Stimulated activated naive CD4-positive, alpha-beta T cell (primary cell): ENCODE data around the gene GHR.

Experiments
- DNase-seq, 6 experiments: peaks; one replicate each; lab custom pipeline; 2025; lab: John Stamatoyannopoulos, UW

The GHR gene

DNA sequence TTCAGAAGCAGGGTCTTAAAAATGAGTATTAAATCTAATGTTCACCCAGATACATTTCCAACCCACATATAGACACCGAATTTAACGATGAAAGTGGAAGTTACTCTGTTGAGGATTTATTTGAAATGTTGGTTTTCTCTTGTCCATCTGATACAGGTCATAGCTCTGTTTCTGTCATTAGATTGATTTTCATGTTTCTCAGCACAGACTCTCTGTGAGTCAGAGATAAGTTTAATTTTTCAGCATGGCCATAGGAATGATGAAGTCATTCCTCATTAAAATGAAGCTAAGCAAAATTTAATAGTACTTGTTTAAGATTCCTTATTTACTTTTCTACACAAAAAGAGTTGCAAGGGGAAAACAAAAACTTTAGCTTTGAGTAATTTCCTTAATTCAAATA is 38.8 kb downstream of the GHR start:
- no peak for DNase-seq

DNA sequence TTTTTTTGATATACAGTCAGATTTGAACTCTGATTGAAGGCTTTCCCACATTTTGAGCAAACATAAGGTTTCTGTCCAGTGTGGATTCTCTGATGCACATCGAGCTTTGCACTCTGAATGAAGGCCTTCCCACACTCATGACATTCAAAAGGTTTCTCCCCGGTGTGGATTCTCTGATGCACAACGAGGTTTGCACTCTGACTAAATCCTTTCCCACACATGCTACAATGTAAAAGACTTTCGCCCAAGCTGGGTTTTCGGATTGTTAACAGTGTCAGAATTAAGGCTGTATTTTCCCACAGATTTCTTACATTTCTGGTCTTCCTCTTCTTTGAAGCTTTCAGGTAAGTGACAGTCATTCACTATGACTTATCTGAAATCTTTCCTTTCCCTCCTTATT is 44.3 kb downstream of the GHR start:
- no peak for DNase-seq

DNA sequence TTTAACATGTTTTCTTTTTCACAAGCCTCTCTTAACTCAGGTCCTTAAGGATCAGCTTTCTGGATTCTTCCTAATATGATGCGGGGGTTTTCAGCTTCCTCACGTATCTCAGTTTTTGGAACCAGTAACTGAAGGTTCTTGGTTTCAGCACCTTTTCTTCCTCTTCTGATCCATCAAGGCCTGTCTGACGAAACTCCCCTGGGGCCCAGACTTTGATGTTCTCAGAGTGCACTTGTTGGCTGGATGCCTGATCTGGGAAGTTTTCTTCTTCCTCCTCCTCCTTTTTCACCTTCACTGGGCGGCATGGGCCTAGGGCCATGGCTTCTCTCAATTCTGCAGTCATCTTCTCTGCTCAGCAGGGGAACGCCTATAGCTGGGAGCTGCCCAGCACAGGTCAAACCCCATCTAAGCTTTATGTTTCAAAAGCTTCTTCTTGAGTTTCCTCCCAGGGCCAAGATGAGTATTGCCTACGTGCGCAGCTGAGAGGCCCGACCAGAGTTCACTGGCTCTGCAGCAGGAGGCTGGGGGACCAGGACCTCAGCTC is 44.8 kb downstream of the GHR start:
- no peak for DNase-seq

DNA sequence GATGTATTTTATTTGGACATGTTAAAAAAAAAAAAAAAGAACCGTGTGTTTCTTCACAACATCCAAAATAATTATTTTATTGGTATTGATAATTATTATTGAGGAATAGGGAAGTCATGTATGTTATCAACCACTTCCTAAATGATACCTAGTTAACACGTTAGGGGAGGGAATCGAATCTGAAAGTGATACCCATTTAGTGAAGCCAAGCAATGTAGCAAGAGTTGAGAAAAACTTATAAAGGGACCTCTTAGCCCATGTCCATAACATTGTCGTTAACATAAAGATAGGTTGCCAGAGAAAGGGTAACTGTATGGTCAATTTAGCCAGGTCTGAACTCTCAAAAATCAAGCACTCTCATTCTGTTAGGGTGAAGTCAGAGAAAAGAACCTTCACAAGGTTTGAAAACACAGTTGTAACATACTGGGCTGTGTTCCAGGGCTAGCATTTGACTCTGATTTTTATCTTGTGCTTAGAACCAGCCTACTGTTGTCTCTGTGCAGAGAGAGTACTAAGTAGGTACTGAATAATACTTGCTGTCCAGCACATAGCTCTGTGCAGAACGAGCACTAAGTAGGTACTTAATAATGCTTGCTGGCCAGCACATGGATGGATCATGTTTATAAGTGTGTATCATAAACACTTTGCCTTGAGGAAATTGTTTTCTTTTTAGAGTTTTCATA is 60.4 kb downstream of the GHR start:
- no peak for DNase-seq

DNA sequence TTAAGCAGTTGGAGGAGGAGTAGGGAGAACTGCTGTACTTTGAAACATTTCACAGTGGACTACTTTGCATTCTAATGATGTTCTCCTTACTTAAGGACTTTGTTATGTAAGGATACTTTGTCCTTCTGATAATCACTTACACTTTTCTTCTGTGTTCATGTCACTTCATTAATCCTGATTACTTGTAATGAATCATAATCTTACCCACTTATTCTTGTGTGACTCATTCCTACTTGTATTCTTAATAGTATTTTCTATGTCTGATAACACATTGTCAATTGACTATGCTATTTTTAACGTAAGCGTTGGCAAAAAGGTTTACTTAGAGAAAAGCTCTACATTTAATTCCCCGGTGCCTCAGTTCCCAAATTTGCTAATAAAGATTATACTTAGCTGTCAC is 63.8 kb downstream of the GHR start:
- no peak for DNase-seq

DNA sequence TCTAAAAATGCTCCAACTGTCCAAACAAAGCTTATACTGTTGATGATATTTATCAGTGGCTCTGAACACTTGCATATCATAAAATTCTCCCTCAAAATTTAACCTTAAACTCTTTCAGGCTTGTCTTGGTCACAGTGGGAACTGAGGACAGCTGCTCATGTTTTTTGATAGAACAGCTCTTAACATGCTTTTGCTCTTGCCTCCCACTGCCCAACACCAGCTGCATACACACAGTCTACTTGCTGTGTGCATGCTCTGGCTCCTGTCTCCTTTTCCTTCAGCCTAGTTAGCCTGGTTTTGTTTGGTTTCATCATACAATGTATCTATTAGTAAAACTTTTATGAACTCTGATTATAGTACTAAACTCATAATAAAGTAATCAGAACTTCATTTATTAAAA is 64.6 kb downstream of the GHR start:
- DNase-seq: no peak

DNA sequence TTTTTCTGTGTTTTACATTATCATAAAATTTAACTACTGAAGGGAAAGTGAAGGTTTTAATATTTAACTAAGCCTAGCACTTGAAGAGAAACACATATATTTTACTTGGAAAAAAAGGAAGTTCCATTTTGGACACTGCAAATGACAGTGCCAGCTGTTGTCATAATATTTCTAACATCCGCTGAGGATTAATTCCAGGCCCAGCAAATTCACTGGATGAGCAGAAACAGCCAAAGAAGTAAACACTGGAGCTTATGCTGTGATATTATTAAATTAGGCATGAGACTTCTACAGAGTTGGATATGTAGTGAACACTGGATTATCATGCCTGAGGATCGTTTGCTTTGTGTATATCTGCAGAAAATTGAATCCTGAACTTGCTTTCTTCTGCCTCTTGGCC is 67.6 kb downstream of the GHR start:
- DNase-seq: no peak

DNA sequence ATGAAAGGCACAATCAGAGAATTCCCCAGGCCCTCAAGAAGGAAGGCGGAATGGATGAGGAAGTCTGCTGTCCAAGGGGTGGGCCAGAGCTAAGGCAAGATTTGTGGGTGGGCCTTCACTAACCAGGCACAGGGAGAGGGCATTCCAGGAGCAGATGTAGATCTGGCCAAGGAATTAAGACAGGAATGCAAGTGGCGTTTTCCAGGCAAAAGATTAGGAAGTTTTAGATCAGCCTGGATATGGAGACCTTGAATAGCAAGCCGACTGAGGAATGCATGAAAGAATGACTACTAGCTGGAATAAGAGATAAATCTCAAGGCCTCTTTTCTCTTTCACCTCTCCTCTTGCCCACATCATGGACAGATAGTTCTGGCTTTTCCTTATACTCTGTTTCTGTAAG is 68.5 kb downstream of the GHR start:
- no peak for DNase-seq

DNA sequence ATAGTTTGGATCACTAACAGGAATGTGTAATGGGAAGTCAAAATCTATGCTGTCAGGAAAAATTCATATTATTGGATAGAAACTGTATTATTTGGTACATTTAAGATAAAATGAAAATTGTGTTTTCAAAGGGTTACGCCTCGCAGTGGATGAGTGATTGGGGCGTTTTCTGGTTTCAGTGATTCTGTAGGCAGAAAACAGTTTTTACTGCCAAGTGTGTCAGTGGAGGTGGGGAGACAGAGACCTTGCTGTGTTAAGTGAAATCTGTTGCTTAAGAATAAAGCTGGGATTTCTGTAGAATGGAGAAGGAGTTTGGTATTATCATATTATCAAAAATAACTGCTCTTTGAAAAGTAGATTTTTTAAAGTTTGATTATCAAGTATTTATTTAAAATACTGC is 69.7 kb downstream of the GHR start:
- no peak for DNase-seq

DNA sequence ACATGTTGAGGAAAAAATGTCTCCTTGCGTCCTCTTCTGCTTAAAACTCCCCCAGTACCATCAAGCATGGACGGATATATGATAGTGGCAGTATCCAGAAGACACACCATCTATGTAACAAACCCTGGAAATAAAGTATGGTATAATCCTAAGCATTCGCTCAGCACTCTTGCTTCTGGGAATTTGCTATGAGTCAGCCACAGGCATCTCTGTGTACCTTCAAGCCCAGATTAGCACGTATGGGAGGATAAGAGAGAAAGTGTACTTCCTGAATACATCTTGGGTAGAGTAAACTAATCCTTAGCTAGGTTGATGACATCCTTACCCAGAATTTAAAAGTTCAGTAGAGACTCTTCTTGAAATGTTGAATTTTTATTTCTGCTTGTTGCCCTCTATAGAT is 71.2 kb downstream of the GHR start:
- no peak for DNase-seq

DNA sequence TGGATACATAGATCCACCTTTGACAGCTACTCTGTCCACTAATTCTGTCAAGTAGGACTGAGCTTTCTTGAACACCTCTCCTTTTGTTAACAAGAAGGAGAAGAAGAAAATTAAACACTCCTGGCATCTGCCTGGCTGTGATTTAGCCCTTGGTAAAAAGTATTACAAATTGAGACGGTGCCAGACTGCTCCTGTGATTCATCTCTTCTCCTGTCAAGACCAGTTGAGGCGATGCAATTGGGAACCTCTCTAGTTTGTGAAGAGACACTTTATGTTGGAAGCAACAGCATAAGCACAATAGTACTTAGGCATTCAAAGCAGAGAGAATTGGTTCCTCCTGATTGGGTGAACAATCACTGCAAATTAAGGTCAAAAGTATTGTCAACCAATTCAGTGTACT is 72.7 kb downstream of the GHR start:
- DNase-seq: no peak

DNA sequence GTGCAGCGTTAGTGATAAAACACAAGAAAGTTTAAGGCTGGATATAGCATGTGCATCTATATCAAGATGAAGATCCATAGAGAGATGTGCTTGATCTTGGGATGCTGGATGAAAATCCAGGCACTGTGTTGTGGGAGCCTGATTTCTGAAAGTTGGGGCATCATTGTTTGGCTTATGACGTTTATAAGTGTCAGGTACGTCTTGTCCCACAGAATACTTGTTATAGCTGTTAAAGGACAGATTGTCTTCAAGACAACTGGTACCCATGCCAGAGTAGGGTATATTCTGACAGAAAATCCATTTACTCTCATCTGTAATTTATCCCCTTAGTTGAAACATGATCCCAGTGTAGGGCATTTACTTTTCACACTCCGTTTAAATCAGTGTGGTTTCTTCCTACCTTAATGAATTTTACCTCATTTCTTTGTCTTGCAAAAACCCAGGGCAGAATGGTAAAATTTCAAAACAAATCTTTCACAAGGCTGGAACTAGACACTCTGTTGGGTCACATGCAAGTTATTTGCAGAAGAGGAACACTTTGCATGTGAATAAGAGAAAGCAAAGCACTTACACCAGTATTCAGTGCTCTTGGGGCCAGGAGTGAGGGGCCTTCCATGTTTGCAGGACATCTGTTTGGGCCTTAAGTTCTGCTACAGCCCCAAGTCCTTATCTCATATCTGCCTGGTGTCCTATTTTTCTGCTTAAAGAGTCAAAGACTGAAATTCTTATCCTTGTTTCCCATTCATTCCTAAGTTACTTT is 73.3 kb downstream of the GHR start:
- no peak for DNase-seq

DNA sequence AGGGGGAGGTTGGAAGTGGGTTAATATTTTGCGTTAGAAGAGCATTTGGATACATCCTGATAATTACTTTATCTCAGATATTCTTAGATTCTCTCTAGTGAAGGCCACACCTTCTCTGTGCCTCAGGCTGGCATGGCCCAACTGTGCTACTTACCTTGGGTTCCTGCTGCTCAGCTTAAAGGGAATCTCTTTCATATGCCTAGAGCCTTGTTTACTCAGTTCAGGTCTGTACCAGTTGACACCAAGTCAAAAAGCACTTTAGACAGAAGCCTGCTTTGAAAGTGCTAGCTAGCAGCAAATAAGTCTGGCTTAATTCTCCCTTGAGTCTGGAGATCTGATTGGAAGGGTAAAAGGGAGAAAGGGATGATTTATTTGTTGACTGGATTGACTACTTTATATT is 74.8 kb downstream of the GHR start:
- DNase-seq: no peak

DNA sequence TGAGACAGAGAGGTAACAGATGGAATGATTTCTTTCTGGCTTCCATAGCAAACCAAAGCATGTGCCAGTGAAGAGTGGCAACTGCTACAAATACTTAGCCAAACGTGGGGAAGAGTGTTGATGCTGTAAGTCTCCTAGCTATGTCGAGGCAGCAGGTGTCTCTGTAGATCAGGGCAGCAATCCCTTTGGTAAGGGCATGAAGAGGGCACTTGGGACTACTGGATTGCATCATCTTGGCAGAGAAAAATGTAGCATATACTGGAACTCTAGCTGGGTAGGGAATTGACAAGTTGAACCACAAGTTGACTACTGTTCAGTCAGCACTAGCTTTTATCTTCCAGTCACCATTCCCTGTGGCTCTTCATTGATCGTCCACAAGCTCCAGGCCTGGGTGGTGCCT is 75.8 kb downstream of the GHR start:
- DNase-seq: no peak

DNA sequence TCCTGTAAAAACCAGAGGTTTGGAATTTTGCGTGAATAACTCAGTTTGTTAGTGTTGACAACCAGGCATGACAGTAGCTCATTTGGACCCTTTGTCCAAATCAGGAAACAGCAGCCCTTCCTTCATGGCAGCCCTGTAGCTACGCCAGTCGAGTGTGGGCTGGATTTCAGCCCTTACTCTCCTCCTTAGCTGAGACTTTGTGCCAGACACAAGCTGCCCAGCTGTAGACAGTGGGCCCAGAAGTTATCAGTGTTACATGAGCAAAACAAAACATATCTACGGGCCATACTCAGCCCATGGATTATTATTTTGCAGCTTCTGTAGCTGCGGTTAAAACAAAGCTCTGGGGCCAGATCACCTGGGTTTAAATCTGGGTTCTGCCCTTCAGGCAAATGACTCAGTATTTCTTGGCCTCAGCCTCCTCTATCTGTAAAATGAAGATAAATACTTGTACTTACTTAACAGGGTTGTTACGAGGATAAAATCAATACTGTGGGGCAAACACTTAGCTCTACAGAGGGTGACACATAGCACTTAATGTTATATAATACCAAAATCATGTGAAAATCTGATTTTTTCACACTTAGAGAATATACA is 76.9 kb downstream of the GHR start:
- DNase-seq: no peak

DNA sequence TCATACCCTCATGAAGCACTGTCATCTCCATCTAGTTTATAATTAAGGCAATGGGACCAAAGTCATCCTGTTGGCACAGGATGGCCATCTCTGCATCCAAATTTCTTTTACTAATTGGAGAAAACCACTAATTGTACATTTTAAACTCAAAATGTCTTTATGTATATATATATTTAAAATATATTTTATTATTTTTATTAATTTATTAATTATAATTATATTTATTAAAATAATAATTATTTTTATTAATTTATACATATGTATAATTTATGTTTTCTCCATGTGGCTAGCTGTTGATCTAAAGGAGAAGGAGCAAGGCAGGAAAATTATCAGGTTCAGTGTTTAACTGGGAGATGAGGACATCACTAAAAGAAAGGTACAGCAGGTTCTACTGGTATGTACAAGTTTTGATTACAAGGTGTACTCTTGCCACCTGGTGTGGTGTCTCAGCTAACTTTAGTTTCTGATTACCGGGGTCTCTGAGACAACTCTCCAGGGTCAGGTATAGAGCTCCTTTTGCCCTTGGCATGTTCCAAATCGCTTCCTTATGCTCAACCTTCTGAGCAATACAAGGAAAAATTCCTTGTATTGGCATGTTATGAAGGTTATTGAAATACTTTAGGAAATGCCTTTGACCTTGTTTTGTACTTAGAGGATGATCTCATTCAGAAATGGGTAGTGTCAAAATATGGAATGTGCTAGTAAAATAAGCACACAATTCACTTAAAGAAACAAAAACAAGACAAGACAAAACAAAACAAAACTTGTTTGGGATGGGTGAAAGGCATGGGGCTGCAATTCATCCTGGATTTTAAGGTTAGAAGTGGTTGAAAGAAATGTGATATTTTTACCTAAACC is 79.6 kb downstream of the GHR start:
- DNase-seq: no peak

DNA sequence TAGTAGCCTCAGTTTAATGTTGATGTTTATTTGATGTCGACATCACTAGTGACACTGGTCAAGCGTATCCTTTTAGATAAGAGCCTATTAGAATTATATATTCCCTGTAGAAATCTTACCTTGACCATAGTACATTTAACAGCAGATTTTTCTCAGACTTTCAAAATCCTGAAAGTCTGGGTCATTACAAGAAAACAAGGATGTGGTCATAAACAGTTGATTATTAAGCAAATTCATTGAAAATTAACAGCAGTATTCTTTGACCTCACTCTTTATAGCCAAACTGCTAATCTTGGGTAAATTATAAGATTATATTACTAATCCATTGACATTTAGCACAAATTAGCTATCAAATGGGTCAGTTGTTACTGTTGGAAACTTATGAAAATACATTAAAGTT is 83.4 kb downstream of the GHR start:
- no peak for DNase-seq

DNA sequence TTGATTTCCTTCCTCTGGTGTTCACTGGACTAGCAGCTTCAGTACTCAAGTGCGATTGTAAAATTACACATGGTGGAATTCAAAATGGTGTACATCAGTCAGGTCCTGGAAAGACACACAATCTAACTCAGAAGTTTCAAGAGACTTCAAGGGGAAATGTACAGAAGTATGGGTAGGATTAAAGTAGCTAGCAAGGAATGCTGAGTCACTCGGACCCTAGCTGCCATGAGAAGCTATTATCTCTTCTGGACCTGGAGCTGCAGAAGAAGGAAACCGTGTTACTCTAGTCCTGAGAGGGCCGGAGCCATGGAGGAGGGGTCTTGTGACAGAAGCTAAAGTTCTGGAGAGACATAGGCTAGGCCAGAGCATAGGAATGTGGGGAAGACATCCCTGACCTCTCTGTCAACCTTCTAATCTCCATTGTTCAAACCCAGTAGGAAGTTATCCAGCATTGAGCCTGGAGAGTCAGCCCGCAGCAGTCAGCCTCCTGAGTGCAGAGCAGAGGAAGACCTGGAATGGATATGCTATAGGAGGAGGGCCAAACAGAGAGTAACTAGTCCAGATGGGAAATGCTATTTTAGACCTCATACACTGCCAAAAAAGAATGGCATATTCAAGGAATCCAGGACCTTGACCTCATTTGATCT is 84.3 kb downstream of the GHR start:
- DNase-seq: no peak

DNA sequence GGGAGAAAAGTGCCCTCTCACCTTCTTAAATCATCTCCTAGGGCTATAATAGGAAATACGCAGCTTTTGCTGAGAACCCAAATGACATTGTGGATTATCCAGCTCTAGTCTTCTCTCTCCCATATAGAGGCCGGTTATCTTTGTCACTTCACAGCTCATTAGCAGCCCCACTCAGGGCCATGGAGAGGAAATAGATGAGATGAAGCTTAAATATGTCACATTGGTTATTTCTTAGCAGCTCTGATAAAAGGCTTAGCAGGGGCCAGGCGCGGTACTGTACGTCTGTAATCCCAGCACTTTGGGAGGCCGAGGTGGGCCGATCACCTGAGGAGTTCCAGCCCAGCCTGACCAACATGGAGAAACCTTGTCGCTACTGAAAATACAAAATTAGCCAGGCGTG is 90.0 kb downstream of the GHR start:
- DNase-seq: no peak

DNA sequence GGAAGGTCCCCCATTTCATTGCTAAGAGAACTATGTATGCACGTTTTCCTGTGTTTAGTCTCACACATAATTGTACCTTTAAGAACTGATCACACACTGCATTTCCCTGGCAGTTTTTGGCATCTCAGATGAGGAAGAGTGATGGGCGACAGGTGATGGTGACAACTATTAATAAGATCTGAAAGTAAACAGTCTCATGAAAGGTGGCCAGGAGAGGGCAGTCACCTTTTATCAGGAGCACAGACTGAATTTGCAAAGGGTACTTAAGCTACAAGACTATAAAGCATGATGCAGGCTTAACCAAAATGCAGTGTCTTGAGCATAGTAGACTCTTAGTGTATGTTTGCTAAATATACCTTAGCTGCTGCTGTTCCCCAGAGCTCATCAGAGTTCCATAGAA is 91.5 kb downstream of the GHR start:
- DNase-seq: no peak

DNA sequence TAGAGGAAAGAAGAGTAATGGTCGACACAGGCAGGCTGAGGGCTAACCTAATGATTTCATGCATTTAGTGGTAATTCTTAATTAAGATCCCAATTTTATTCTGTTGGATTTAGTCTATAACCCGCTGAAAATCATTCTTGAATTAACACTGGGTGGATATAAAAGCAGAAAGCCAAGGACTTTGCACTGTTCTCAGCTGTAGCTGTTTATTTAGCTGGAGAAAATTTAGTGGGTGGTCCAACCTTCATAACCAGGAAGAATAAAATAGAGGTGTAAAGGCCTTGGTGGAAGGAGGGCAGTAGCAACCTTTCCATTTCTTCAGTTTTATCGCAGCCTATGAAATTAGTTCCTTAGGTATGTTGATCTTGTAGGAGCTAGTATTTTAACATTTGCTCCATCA is 92.3 kb downstream of the GHR start:
- no peak for DNase-seq
